ENCODE data around the gene CHN2.

CHN2 gene

GRCh38 chr7:29281782-29282541 lies 87.4 kb downstream of the CHN2 start:
- peak overlapping the region; percentile 61 for H3K27ac Mint-ChIP-seq
- H3K36me3 Mint-ChIP-seq (ENCODE audit: low read depth): peaks cover 49% of the 10 kb centered on the region
- intact Hi-C loops (cut with micrococcal nuclease): no loop called here
- no peaks in the 10 kb centered on the region for H3K9me3 Mint-ChIP-seq
- H3K27me3 Mint-ChIP-seq: no peaks in the 10 kb centered on the region
- peaks cover 63% of the 10 kb centered on the region for H3K4me1 Mint-ChIP-seq (ENCODE audit: low read depth)
- no peak overlapping the region for H3K4me3 Mint-ChIP-seq

DNA sequence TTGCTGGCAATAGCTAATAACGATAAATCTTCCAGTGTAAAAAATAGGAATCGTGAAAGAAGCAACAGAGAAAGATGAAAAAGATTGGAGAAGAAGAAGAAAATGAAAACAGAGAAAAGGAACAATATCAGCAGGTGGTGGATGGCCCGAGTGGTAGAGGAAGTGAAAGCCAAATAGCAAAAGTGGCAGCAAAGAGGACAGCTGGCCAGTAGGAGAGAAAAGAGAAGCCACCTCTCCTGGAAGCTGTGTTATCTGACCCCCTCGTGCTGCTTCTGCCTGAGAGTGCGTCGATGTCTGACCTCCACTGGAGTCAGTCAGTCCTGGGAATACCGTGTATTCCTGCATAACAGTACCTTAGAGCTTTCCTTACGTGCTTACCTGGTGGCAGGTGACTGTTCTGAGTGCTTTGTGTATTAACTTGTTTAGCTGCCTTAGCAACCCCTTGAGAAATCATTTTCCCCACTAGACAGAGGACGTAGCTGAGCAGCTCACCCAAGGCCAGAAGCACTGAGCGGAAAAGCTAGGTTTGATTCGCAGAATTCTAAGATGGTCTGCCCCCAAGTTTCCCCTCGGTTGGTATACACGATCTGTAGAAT lies 88.3 kb downstream of the CHN2 start:
- Mint-ChIP-seq H3K9me3 (no peaks in the 10 kb centered on the region), H3K4me1 (ENCODE audit: low read depth) (peaks cover 68% of the 10 kb centered on the region), H3K36me3 (ENCODE audit: low read depth) (peaks cover 44% of the 10 kb centered on the region), H3K27me3 (no peaks in the 10 kb centered on the region), H3K4me3 (no peak overlapping the region), H3K27ac (peak overlapping the region; percentile 13)
- intact Hi-C loops (cut with micrococcal nuclease): no loop called here

DNA sequence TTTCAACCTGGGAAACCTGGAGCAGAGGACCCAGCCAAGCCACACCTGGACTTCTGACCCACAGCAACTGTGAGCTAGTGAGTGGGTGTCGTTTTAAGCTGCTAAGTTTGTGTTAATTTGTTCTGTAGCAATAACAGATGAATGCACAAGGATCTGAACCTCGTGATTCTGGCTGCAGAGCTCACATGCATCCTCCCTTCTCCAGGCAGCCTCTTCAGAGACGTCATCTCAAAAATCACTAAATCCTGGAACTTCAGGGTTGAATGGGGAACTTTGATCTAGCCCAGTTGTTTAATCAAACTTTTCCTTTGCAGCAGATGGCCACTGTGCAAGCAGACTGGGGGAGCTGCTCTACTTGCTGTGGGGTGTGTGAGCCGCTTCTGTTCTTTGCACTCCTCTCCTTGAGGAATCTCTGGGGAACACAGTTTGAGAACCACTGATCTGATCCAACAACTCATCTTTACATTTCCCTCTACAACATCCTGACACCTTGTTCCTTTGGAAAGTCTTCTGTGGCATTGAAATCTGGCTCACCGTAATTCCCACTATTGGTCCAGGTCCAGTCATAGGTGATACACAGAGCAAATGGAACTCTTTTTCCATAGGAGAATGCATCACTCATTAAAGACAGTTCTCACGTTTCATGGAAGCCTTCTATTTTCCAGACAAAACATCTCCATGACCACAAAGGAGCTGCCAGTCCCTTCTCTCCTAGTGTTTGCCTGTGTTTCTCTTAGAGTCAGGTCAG lies 90.3 kb downstream of the CHN2 start:
- peaks cover 36% of the 10 kb centered on the region for H3K36me3 Mint-ChIP-seq (ENCODE audit: low read depth)
- no peak overlapping the region for H3K4me3 Mint-ChIP-seq
- peak overlapping the region; percentile 75 for H3K27ac Mint-ChIP-seq
- no peaks in the 10 kb centered on the region for H3K9me3 Mint-ChIP-seq
- H3K4me1 Mint-ChIP-seq (ENCODE audit: low read depth): peaks cover 80% of the 10 kb centered on the region
- no peaks in the 10 kb centered on the region for H3K27me3 Mint-ChIP-seq
- intact Hi-C loops (cut with micrococcal nuclease): loop anchor here (5.0 kb wide), 3 partner anchors 42 to 93 kb away; partner anchors contain the start of gene CHN2

- Mint-ChIP-seq H3K27me3 (no peaks in the 10 kb centered on the region), H3K36me3 (ENCODE audit: low read depth) (peaks cover 38% of the 10 kb centered on the region), H3K4me3 (no peak overlapping the region), H3K9me3 (no peaks in the 10 kb centered on the region), H3K27ac (peak overlapping the region; percentile 75), H3K4me1 (ENCODE audit: low read depth) (peaks cover 83% of the 10 kb centered on the region)
- intact Hi-C loops (cut with micrococcal nuclease): loop anchor here (5.0 kb wide), 3 partner anchors 42 to 93 kb away; partner anchors contain the start of gene CHN2
Measured at GRCh38 chr7:29285444-29285793, 90.8 kb downstream of the CHN2 start.

- Mint-ChIP-seq H3K36me3 (ENCODE audit: low read depth) (peaks cover 42% of the 10 kb centered on the region), H3K4me3 (no peak overlapping the region), H3K27ac (peak overlapping the region; percentile 75), H3K9me3 (no peaks in the 10 kb centered on the region), H3K4me1 (ENCODE audit: low read depth) (peaks cover 85% of the 10 kb centered on the region), H3K27me3 (no peaks in the 10 kb centered on the region)
- intact Hi-C loops (cut with micrococcal nuclease): loop anchor here (5.0 kb wide), 3 partner anchors 41 to 94 kb away; partner anchors contain the start of gene CHN2
Measured at GRCh38 chr7:29285861-29286260, 91.3 kb downstream of the CHN2 start.

DNA sequence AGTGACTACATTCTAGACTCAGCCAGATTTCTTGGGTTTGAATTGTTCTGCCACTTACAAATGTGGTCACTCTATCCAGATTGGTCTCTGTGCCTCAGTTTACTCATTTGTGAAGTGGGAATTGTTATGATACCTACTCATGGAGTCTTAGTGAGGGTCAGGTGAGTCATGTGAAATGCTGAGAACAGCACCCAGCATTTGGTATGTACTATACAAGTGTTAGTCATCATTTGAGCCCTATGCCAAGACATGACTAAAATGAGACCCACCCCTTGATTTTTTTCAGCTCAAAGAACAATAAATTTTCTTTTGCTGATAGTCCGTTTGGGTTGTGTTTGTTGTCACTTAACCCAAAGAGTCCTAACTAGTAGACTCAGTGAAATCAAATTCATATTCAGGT lies 92.8 kb downstream of the CHN2 start:
- Mint-ChIP-seq H3K36me3 (ENCODE audit: low read depth) (peaks cover 38% of the 10 kb centered on the region), H3K4me1 (ENCODE audit: low read depth) (peaks cover 74% of the 10 kb centered on the region), H3K9me3 (no peaks in the 10 kb centered on the region), H3K27ac (peak overlapping the region; percentile 8), H3K4me3 (no peak overlapping the region), H3K27me3 (no peaks in the 10 kb centered on the region)
- intact Hi-C loops (cut with micrococcal nuclease): loop anchor here (5.0 kb wide), 3 partner anchors 40 to 95 kb away; partner anchors contain the start of gene CHN2

GRCh38 chr7:29288181-29289091 lies 93.9 kb downstream of the CHN2 start:
- intact Hi-C loops (cut with micrococcal nuclease): loop anchor here (5.0 kb wide), 3 partner anchors 39 to 96 kb away; partner anchors contain the start of gene CHN2
- Mint-ChIP-seq H3K27me3 (no peaks in the 10 kb centered on the region), H3K4me3 (peak overlapping the region; percentile 35), H3K4me1 (ENCODE audit: low read depth) (peaks cover 64% of the 10 kb centered on the region), H3K9me3 (no peaks in the 10 kb centered on the region), H3K27ac (peak overlapping the region; percentile 91), H3K36me3 (ENCODE audit: low read depth) (peaks cover 38% of the 10 kb centered on the region)

- Mint-ChIP-seq H3K4me3 (peak overlapping the region; percentile 56), H3K36me3 (ENCODE audit: low read depth) (peaks cover 47% of the 10 kb centered on the region), H3K27ac (peak overlapping the region; percentile 91), H3K9me3 (no peaks in the 10 kb centered on the region), H3K27me3 (no peaks in the 10 kb centered on the region), H3K4me1 (ENCODE audit: low read depth) (peaks cover 62% of the 10 kb centered on the region)
- intact Hi-C loops (cut with micrococcal nuclease): loop anchor here (5.0 kb wide), 3 partner anchors 38 to 97 kb away; partner anchors contain the start of gene CHN2
Measured at GRCh38 chr7:29289156-29290021, 94.8 kb downstream of the CHN2 start.

DNA sequence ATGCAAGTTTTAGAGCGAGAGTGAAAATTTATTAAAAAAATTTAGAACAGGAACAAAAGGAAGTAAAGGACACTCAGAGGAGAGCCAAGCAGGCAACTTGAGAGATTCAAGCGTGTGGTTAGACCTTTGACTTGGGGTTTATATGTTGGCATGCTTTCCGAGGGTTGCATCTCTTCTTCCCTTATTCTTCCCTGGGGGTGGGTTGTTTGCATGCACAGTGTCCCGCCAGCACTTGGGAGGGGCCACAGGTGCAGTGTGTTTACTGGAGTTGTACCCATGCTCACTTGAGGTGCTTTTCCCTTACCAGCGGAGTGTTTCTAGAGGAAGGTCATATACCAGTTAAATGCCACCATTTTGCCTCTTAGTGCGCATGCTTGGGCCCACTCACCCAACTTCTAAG lies 96.3 kb downstream of the CHN2 start:
- H3K4me3 Mint-ChIP-seq: no peak overlapping the region
- intact Hi-C loops (cut with micrococcal nuclease): no loop called here
- no peak overlapping the region for H3K27ac Mint-ChIP-seq
- no peaks in the 10 kb centered on the region for H3K9me3 Mint-ChIP-seq
- no peaks in the 10 kb centered on the region for H3K27me3 Mint-ChIP-seq
- H3K4me1 Mint-ChIP-seq (ENCODE audit: low read depth): peaks cover 49% of the 10 kb centered on the region
- peaks cover 50% of the 10 kb centered on the region for H3K36me3 Mint-ChIP-seq (ENCODE audit: low read depth)

DNA sequence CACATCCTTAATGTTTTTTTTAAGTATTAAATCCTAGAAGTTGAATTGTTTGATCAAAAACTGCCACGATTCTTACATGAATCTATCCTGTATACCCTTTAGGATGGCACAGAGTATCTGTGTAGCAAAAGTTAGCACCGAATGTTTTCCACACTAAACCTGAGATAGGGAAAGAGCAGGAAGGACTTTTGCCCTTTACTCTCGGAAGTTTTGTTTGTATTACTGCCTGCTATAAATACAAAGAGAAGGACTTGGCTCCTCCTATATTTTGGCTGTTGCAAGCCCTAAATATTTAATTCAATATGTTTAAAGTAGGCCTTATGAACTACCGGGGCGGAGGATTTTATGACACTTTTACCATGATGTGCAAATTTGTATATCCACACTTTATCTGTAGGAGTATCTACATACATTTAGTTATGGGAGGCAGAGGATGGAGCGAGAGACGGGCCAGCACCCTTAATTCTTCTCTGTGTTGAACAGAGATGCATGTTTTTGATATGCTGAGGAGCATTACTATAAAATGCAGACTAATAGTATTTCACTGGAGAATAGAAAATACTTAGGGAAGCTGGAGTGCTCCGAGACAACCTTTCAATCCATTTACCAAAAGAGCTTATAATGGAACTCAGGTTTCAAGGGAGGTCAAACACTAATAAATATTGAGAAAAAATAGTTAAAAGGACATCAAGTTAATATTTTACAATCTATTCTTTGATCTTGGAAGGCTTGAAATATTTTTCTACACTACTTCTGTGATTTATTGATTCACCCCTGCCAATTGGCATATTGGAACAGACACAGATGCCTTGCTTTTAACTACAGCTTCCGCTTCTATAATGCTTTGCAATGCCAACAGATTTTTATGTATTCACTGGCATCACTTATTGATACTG lies 97.4 kb downstream of the CHN2 start:
- Mint-ChIP-seq H3K9me3 (no peaks in the 10 kb centered on the region), H3K27ac (no peak overlapping the region), H3K4me1 (ENCODE audit: low read depth) (peaks cover 42% of the 10 kb centered on the region), H3K27me3 (no peaks in the 10 kb centered on the region), H3K36me3 (ENCODE audit: low read depth) (peaks cover 48% of the 10 kb centered on the region), H3K4me3 (no peak overlapping the region)
- intact Hi-C loops (cut with micrococcal nuclease): no loop called here

DNA sequence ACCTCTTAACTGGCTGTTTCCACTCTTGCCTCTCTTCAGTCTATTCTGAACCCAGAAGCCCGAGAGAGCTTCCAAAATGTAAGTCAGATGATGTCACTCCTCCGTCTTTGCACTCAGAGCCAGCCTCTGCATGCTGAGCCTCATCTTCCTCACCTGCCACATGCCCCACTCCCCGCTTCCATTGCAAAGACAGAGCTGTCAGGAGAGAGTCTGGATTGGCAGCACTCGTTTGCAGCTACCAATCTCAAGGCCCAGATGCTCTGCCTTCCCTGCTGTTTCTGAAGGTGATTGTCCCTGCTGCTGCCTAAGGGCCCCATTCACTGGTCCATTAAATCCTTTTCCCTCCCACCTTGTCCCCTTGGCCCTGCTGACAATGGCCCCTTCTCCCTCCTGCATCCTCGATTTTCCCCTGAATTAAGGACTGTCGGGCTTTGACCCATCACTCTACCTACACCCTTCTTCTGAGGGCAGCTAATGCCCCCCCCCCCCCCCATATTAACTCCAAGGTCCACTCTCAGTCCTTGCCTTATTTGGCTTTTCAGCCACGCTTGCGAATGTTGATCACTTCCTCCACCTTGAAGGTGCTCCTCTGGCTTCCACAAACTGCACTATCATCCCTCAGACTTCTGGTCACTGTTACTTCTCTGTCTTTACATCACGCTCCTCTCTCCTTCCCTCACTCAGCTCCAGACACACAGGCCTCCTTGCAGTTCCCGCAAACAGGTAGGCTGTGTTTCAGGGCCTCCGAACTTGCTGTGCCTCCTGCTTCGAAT lies 98.5 kb downstream of the CHN2 start:
- intact Hi-C loops (cut with micrococcal nuclease): no loop called here
- Mint-ChIP-seq H3K27ac (no peak overlapping the region), H3K27me3 (no peaks in the 10 kb centered on the region), H3K4me3 (no peak overlapping the region), H3K9me3 (no peaks in the 10 kb centered on the region), H3K36me3 (ENCODE audit: low read depth) (peaks cover 50% of the 10 kb centered on the region), H3K4me1 (ENCODE audit: low read depth) (peaks cover 42% of the 10 kb centered on the region)
